Thyroid gland (tissue), 4 donors: ENCODE results near the gene IL21R.

Experiments
- CTCF ChIP-seq, 6 experiments: fragments of 200-600 bp in 3 of 6; fragments of 450-650 bp in 3 of 6; sonication (generic) in 3 of 6; IDR thresholded peaks; one replicate each; pipeline ENCODE4 v1.5.1; 2016 to 2019; ENCODE audit warnings: antibody characterized with exemption in 6 of 6, mild to moderate bottlenecking in 2 of 6, inconsistent platforms in 1 of 6, moderate library complexity in 1 of 6
- POLR2A ChIP-seq, 2 donors: fragments of 450-650 bp; IDR thresholded peaks; one replicate each; pipeline ENCODE4 v1.6.1; 2017; ENCODE audit warnings: antibody characterized with exemption in 2 of 2, mild to moderate bottlenecking in 2 of 2, moderate library complexity in 1 of 2

DNA sequence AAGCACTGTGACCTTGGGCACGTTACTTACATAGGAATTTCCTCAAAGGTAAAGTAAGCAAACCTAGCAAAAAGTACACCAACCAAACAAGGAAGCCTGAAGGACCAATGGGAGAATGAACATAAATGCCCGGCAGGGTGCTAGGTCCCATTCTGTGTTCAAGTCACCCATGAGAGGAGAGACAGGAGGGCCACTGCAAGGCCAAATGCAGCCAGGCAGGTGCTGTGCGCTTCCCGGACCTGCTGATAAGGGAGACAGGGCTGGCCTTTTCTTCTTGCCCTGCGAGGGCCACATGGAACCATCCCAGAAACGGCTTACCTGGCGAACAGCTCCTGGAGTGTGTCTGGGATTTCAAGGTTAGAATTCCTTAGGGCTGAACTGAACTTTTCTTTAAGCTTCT lies 78.8 kb downstream of the IL21R start:
- no peak for TF ChIP-seq CTCF (IDR thresholded peaks at IDR 0.05)
- no peak for TF ChIP-seq POLR2A (IDR thresholded peaks at IDR 0.05)
